GM18517 (cell line): ENCODE measurements around the gene EHD4.

Experiments
- ATAC-seq: cut with Tn5 transposase; IDR thresholded peaks from one replicate; pipeline ENCODE4 v1.9.1; 2021; ENCODE audit warnings: mild to moderate bottlenecking, moderate library complexity; ENCODE audit not compliant: unreplicated experiment

The EHD4 gene

GRCh38 chr15:41899854-41900442, 72.4 kb downstream of the EHD4 start:
- ATAC-seq: no peak

- no peak for ATAC-seq
Observed at GRCh38 chr15:41897363-41897799, 75.0 kb downstream of the EHD4 start.

GRCh38 chr15:41896566-41896965, 75.8 kb downstream of the EHD4 start:
- ATAC-seq: no peak

GRCh38 chr15:41895957-41896356, 76.4 kb downstream of the EHD4 start:
- ATAC-seq: no peak

GRCh38 chr15:41895491-41895890, 76.9 kb downstream of the EHD4 start:
- ATAC-seq: no peak

- ATAC-seq: peak; percentile 82
Observed at GRCh38 chr15:41894791-41895463, 77.4 kb downstream of the EHD4 start.

GRCh38 chr15:41894251-41894790, 78.0 kb downstream of the EHD4 start:
- ATAC-seq: no peak

GRCh38 chr15:41893422-41894250, 78.7 kb downstream of the EHD4 start, which contains the start of gene SPTBN5:
SPTBN5 (minus strand) TSS chr15:41894053; CDS start chr15:41893497, 556 bp downstream.
- no peak for ATAC-seq

GRCh38 chr15:41892621-41893421, 79.5 kb downstream of the EHD4 start:
- no peak for ATAC-seq

GRCh38 chr15:41891946-41892345, 80.4 kb downstream of the EHD4 start:
- no peak for ATAC-seq

GRCh38 chr15:41891226-41891625, 81.1 kb downstream of the EHD4 start:
- no peak for ATAC-seq

GRCh38 chr15:41890050-41890690, 82.2 kb downstream of the EHD4 start:
- no peak for ATAC-seq

GRCh38 chr15:41888662-41889253, 83.6 kb downstream of the EHD4 start:
- ATAC-seq: no peak

- no peak for ATAC-seq
Observed at GRCh38 chr15:41887893-41888292, 84.5 kb downstream of the EHD4 start.

- no peak for ATAC-seq
Observed at GRCh38 chr15:41887161-41887560, 85.2 kb downstream of the EHD4 start.

- no peak for ATAC-seq
Observed at GRCh38 chr15:41886741-41887140, 85.6 kb downstream of the EHD4 start.

- no peak for ATAC-seq
Observed at GRCh38 chr15:41885841-41886240, 86.5 kb downstream of the EHD4 start.

GRCh38 chr15:41885321-41885720, 87.0 kb downstream of the EHD4 start:
- no peak for ATAC-seq

- no peak for ATAC-seq
Observed at GRCh38 chr15:41884458-41884857, 87.9 kb downstream of the EHD4 start.

GRCh38 chr15:41883484-41883825, 88.9 kb downstream of the EHD4 start:
- no peak for ATAC-seq
